ENCODE results near the gene PAQR8. TPM values are rescaled to one million over a fixed set of nuclear protein-coding genes. Genes with fewer than 3 reads are reported as not detected.

PAQR8 gene
- total RNA-seq, 1 donor from 2014 or later: 1.5 TPM

GRCh38 chr6:52341561-52342260 lies 20.2 kb upstream of the PAQR8 start:
- H3K4me1 ChIP-seq (ENCODE audit: insufficient read depth, low read length): no peaks in the 10 kb centered on the region
- H3K27me3 Mint-ChIP-seq (ENCODE audit: low read depth, unreplicated experiment): peaks cover 3% of the 10 kb centered on the region
- no peak overlapping the region for H3K4me3 ChIP-seq (ENCODE audit: insufficient read depth, low read depth, low read length)
- no peaks in the 10 kb centered on the region for H3K27me3 ChIP-seq (ENCODE audit: insufficient read depth, low read length)
- no peak overlapping the region for H3K27ac ChIP-seq (ENCODE audit: low read depth, low read length)
- no peak overlapping the region for H3K9ac ChIP-seq (ENCODE audit: low read length)
- no peaks in the 10 kb centered on the region for H3K36me3 ChIP-seq (ENCODE audit: insufficient read depth, low read length)
- H3K27ac Mint-ChIP-seq (ENCODE audit: unreplicated experiment): no peak overlapping the region
- no peaks in the 10 kb centered on the region for H3K79me2 ChIP-seq (ENCODE audit: insufficient read depth, low read length)
- no peak for FAIRE-seq
- peaks cover 8% of the 10 kb centered on the region for H3K4me1 Mint-ChIP-seq (ENCODE audit: low read depth, unreplicated experiment)
- H4K20me1 ChIP-seq (ENCODE audit: insufficient read depth, low read length): no peaks in the 10 kb centered on the region
- H3K9me3 ChIP-seq (ENCODE audit: insufficient read depth, low read depth, low read length): no peaks in the 10 kb centered on the region
- no peak overlapping the region for H3K4me3 Mint-ChIP-seq (ENCODE audit: unreplicated experiment)
- no peak overlapping the region for H2AFZ ChIP-seq (ENCODE audit: low read depth, low read length)
- no peak for DNase-seq (ENCODE audit: low read depth)
- H3K4me2 ChIP-seq (ENCODE audit: low read length): no peak overlapping the region
- H3K36me3 Mint-ChIP-seq (ENCODE audit: low read depth, unreplicated experiment): no peaks in the 10 kb centered on the region
- H3K9me3 Mint-ChIP-seq (ENCODE audit: unreplicated experiment): no peaks in the 10 kb centered on the region
- TF ChIP-seq CTCF (IDR thresholded peaks at IDR 0.05; ENCODE audit: insufficient read depth, low read depth, low read length) (no peak), EZH2 (IDR thresholded peaks at IDR 0.05; ENCODE audit: insufficient read depth, low read length) (no peak)

DNA sequence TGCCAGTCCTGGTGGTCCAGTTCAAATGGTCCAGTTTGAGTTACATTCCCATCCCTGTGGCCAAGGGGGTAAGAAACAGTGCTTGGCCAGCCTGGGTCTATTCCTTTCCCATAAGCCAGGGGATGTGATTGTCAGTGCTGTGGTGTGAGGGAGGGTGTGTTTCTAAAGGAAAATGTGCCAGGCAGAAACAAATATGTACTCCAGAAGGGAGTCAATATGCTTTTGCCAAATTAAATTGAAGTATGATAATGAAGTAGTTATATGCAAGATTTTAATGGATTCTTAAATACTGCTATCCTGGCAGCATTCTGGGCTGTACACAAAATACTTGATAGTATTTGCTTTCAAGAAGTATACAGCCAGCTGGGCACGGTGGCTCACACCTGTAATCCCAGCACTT lies 16.6 kb upstream of the PAQR8 start:
- Mint-ChIP-seq H3K27ac (ENCODE audit: unreplicated experiment) (no peak overlapping the region), H3K9me3 (ENCODE audit: unreplicated experiment) (no peaks in the 10 kb centered on the region), H3K4me1 (ENCODE audit: low read depth, unreplicated experiment) (peaks cover 3% of the 10 kb centered on the region), H3K36me3 (ENCODE audit: low read depth, unreplicated experiment) (no peaks in the 10 kb centered on the region), H3K27me3 (ENCODE audit: low read depth, unreplicated experiment) (peaks cover 4% of the 10 kb centered on the region), H3K4me3 (ENCODE audit: unreplicated experiment) (no peak overlapping the region)
- H3K27ac ChIP-seq (ENCODE audit: low read depth, low read length): no peak overlapping the region
- no peaks in the 10 kb centered on the region for H4K20me1 ChIP-seq (ENCODE audit: insufficient read depth, low read length)
- H3K4me2 ChIP-seq (ENCODE audit: low read length): no peak overlapping the region
- H3K4me1 ChIP-seq (ENCODE audit: insufficient read depth, low read length): no peaks in the 10 kb centered on the region
- H3K27me3 ChIP-seq (ENCODE audit: insufficient read depth, low read length): no peaks in the 10 kb centered on the region
- TF ChIP-seq EZH2 (IDR thresholded peaks at IDR 0.05; ENCODE audit: insufficient read depth, low read length) (no peak), CTCF (IDR thresholded peaks at IDR 0.05; ENCODE audit: insufficient read depth, low read depth, low read length) (no peak)
- DNase-seq (ENCODE audit: low read depth) (no peak), FAIRE-seq (no peak)
- H3K4me3 ChIP-seq (ENCODE audit: insufficient read depth, low read depth, low read length): no peak overlapping the region
- H3K36me3 ChIP-seq (ENCODE audit: insufficient read depth, low read length): no peaks in the 10 kb centered on the region
- no peaks in the 10 kb centered on the region for H3K9me3 ChIP-seq (ENCODE audit: insufficient read depth, low read depth, low read length)
- no peaks in the 10 kb centered on the region for H3K79me2 ChIP-seq (ENCODE audit: insufficient read depth, low read length)
- H2AFZ ChIP-seq (ENCODE audit: low read depth, low read length): no peak overlapping the region
- no peak overlapping the region for H3K9ac ChIP-seq (ENCODE audit: low read length)

- H3K27ac ChIP-seq (ENCODE audit: low read depth, low read length): no peak overlapping the region
- H3K4me1 Mint-ChIP-seq (ENCODE audit: low read depth, unreplicated experiment): no peaks in the 10 kb centered on the region
- no peak overlapping the region for H3K27ac Mint-ChIP-seq (ENCODE audit: unreplicated experiment)
- no peaks in the 10 kb centered on the region for H3K36me3 ChIP-seq (ENCODE audit: insufficient read depth, low read length)
- H3K4me1 ChIP-seq (ENCODE audit: insufficient read depth, low read length): no peaks in the 10 kb centered on the region
- no peak for DNase-seq (ENCODE audit: low read depth)
- no peak overlapping the region for H3K4me3 Mint-ChIP-seq (ENCODE audit: unreplicated experiment)
- no peak for TF ChIP-seq EZH2 (IDR thresholded peaks at IDR 0.05; ENCODE audit: insufficient read depth, low read length)
- no peak for TF ChIP-seq CTCF (IDR thresholded peaks at IDR 0.05; ENCODE audit: insufficient read depth, low read depth, low read length)
- no peak overlapping the region for H3K4me2 ChIP-seq (ENCODE audit: low read length)
- H3K27me3 ChIP-seq (ENCODE audit: insufficient read depth, low read length): no peaks in the 10 kb centered on the region
- H3K9me3 ChIP-seq (ENCODE audit: insufficient read depth, low read depth, low read length): no peaks in the 10 kb centered on the region
- H3K27me3 Mint-ChIP-seq (ENCODE audit: low read depth, unreplicated experiment): peaks cover 4% of the 10 kb centered on the region
- no peaks in the 10 kb centered on the region for H3K9me3 Mint-ChIP-seq (ENCODE audit: unreplicated experiment)
- H3K9ac ChIP-seq (ENCODE audit: low read length): no peak overlapping the region
- FAIRE-seq: no peak
- no peak overlapping the region for H2AFZ ChIP-seq (ENCODE audit: low read depth, low read length)
- no peaks in the 10 kb centered on the region for H3K36me3 Mint-ChIP-seq (ENCODE audit: low read depth, unreplicated experiment)
- H4K20me1 ChIP-seq (ENCODE audit: insufficient read depth, low read length): no peaks in the 10 kb centered on the region
- H3K79me2 ChIP-seq (ENCODE audit: insufficient read depth, low read length): no peaks in the 10 kb centered on the region
- no peak overlapping the region for H3K4me3 ChIP-seq (ENCODE audit: insufficient read depth, low read depth, low read length)
These were observed 15.4 kb upstream of the PAQR8 start for GRCh38 chr6:52346503-52346902.
